Ishikawa (cell line): ENCODE data around the gene UPP2.

ENCODE experiments used
- RAD21 ChIP-seq: IDR thresholded peaks from 2 replicates; pipeline ENCODE4 v1.6.1; 2012; ENCODE audit warnings: low read depth
- TAF1 ChIP-seq: IDR thresholded peaks from 2 replicates; pipeline ENCODE4 v1.6.1; 2012; ENCODE audit warnings: low read depth, mild to moderate bottlenecking
- TCF12 ChIP-seq: IDR thresholded peaks from 2 replicates; pipeline ENCODE4 v1.6.1; 2012; ENCODE audit warnings: low read depth
- TF ChIP-seq, protein P1 (sequence below): IDR thresholded peaks from 2 replicates; pipeline ENCODE4 v1.6.1; 2012
- TF ChIP-seq, protein P2 (sequence below): IDR thresholded peaks from 2 replicates; pipeline ENCODE4 v1.6.1; 2012; ENCODE audit warnings: low read depth, mild to moderate bottlenecking

DNA sequence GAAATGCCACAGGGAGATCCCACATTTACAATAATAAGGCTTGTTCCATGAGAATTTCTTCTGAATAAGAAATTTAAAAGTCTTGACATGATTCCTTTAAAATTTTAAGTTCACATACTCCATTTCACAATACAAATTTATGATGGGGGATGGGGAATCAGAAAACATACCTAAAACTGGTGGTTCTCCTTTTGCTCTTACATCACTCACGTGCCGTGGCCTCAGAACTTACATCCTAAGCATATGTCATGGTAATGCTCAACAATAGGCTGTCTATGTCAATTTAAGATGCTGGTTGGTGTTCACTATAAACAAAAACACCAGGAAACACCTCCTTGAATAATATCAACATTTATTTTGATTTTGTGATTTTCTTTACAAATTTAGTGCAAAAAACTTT, 12.8 kb downstream of the UPP2 start:
- TF ChIP-seq TCF12 = no peak
- TF ChIP-seq, protein P1, sequence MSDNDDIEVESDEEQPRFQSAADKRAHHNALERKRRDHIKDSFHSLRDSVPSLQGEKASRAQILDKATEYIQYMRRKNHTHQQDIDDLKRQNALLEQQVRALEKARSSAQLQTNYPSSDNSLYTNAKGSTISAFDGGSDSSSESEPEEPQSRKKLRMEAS = no peak
- TF ChIP-seq, protein P2, sequence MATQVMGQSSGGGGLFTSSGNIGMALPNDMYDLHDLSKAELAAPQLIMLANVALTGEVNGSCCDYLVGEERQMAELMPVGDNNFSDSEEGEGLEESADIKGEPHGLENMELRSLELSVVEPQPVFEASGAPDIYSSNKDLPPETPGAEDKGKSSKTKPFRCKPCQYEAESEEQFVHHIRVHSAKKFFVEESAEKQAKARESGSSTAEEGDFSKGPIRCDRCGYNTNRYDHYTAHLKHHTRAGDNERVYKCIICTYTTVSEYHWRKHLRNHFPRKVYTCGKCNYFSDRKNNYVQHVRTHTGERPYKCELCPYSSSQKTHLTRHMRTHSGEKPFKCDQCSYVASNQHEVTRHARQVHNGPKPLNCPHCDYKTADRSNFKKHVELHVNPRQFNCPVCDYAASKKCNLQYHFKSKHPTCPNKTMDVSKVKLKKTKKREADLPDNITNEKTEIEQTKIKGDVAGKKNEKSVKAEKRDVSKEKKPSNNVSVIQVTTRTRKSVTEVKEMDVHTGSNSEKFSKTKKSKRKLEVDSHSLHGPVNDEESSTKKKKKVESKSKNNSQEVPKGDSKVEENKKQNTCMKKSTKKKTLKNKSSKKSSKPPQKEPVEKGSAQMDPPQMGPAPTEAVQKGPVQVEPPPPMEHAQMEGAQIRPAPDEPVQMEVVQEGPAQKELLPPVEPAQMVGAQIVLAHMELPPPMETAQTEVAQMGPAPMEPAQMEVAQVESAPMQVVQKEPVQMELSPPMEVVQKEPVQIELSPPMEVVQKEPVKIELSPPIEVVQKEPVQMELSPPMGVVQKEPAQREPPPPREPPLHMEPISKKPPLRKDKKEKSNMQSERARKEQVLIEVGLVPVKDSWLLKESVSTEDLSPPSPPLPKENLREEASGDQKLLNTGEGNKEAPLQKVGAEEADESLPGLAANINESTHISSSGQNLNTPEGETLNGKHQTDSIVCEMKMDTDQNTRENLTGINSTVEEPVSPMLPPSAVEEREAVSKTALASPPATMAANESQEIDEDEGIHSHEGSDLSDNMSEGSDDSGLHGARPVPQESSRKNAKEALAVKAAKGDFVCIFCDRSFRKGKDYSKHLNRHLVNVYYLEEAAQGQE = no peak
- no peak for TF ChIP-seq RAD21
- no peak for TF ChIP-seq TAF1
